ENCODE results near the gene DYSF. TPM values are rescaled to one million over a fixed set of nuclear protein-coding genes. Genes with fewer than 3 reads are reported as not detected.

The DYSF gene
- polyA plus RNA-seq, 1 donor (not counting 4 experiments of a cell fraction or from before 2014, with no cell fraction given) = 8.2 TPM

GRCh38 chr2:71540818-71541217, 87.5 kb downstream of the DYSF start:
- no peak overlapping the region for H3K4me3 ChIP-seq (ENCODE audit: control insufficient read depth in 2 of 3, extremely low read depth in 1 of 3, insufficient read depth in 2 of 3, low read depth in 1 of 3, low read length in 3 of 3)
- no peaks in the 10 kb centered on the region for H3K79me2 ChIP-seq (ENCODE audit: control insufficient read depth, insufficient read depth, low read length)
- no peak overlapping the region for H3K4me2 ChIP-seq (ENCODE audit: control insufficient read depth, extremely low read depth, insufficient read depth, low read depth, low read length)
- no peak for TF ChIP-seq EZH2 (IDR thresholded peaks at IDR 0.05; ENCODE audit: low read length)
- TF ChIP-seq, protein P1, sequence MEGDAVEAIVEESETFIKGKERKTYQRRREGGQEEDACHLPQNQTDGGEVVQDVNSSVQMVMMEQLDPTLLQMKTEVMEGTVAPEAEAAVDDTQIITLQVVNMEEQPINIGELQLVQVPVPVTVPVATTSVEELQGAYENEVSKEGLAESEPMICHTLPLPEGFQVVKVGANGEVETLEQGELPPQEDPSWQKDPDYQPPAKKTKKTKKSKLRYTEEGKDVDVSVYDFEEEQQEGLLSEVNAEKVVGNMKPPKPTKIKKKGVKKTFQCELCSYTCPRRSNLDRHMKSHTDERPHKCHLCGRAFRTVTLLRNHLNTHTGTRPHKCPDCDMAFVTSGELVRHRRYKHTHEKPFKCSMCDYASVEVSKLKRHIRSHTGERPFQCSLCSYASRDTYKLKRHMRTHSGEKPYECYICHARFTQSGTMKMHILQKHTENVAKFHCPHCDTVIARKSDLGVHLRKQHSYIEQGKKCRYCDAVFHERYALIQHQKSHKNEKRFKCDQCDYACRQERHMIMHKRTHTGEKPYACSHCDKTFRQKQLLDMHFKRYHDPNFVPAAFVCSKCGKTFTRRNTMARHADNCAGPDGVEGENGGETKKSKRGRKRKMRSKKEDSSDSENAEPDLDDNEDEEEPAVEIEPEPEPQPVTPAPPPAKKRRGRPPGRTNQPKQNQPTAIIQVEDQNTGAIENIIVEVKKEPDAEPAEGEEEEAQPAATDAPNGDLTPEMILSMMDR (optimal IDR thresholded peaks at IDR 0.05 in 1 of 3, IDR thresholded peaks at IDR 0.05 in 1 of 3, conservative IDR thresholded peaks at IDR 0.05 in 1 of 3; ENCODE audit: extremely low read depth in 1 of 3, insufficient read depth in 2 of 3, low read length in 3 of 3) = no peak
- no peak overlapping the region for H3K9ac ChIP-seq (ENCODE audit: control insufficient read depth, extremely low read depth, insufficient read depth, low read length)
- no peaks in the 10 kb centered on the region for H3K36me3 ChIP-seq (ENCODE audit: control insufficient read depth in 2 of 2, extremely low read depth in 1 of 2, insufficient read depth in 2 of 2, low read length in 2 of 2)
- no peak overlapping the region for H3K27ac ChIP-seq (ENCODE audit: control insufficient read depth, insufficient read depth, low read length)
- H2AFZ ChIP-seq (ENCODE audit: control insufficient read depth, low read length) = no peak overlapping the region
- no peak for DNase-seq (ENCODE audit: low read depth, low spot score)
- dilution Hi-C loops (cut with MboI; ENCODE audit: extremely low pct_ligation_motif_present, low sequenced_read_pairs) = no loop called here
- no peak for FAIRE-seq
- no peaks in the 10 kb centered on the region for H3K9me1 ChIP-seq (ENCODE audit: control insufficient read depth, extremely low read depth, insufficient read depth, low read length)
- H3K4me1 ChIP-seq (ENCODE audit: control insufficient read depth, extremely low read depth, insufficient read depth, low read length) = peaks cover 21% of the 10 kb centered on the region
- no peaks in the 10 kb centered on the region for H3K9me3 ChIP-seq (ENCODE audit: control insufficient read depth, low read depth, low read length)
- no peaks in the 10 kb centered on the region for H3K27me3 ChIP-seq (ENCODE audit: control insufficient read depth, extremely low read depth, insufficient read depth, low read length)
- H4K20me1 ChIP-seq (ENCODE audit: control insufficient read depth, extremely low read depth, insufficient read depth, low read length) = no peaks in the 10 kb centered on the region

DNA sequence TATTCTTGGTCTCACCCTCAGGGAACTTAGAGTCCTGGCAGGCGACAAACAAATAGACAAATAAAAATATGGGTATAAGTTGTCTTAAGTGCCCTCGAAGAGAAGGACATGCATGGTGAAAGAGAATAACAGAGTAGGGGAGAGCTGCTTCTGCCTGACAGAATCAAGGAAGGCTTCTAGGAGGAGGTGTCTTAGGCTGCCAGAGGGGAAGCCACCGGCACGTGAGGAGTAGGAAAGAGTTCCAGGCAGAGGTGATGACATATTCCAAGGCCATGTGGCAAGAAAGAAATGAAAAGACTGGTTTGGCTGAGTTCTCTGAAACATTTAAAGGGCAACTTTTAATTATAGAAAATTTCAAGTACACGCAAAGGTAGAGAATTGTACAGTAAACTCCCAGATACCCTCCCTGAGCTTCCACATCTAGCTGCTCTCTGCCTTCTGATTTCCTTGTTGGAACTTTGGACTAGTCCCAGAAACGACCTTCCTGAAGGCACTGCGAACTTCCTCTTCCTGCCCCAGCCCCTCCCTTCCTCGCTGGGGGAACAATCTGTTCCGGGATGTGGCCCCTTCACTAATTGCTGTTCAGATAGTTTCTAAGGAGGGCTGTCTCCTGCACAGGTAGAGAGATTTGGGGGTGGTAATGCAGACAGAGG, 91.7 kb downstream of the DYSF start:
- DNase-seq (ENCODE audit: low read depth, low spot score) (no peak), FAIRE-seq (no peak)
- Histone ChIP-seq H4K20me1 (ENCODE audit: control insufficient read depth, extremely low read depth, insufficient read depth, low read length) (no peaks in the 10 kb centered on the region), H3K79me2 (ENCODE audit: control insufficient read depth, insufficient read depth, low read length) (no peaks in the 10 kb centered on the region), H3K27me3 (ENCODE audit: control insufficient read depth, extremely low read depth, insufficient read depth, low read length) (peaks cover 3% of the 10 kb centered on the region), H2AFZ (ENCODE audit: control insufficient read depth, low read length) (peak overlapping the region; percentile 46), H3K9me3 (ENCODE audit: control insufficient read depth, low read depth, low read length) (no peaks in the 10 kb centered on the region), H3K4me2 (ENCODE audit: control insufficient read depth, extremely low read depth, insufficient read depth, low read depth, low read length) (peak overlapping the region; percentile 61), H3K36me3 (ENCODE audit: control insufficient read depth in 2 of 2, extremely low read depth in 1 of 2, insufficient read depth in 2 of 2, low read length in 2 of 2) (no peaks in the 10 kb centered on the region), H3K4me1 (ENCODE audit: control insufficient read depth, extremely low read depth, insufficient read depth, low read length) (peaks cover 9% of the 10 kb centered on the region), H3K27ac (ENCODE audit: control insufficient read depth, insufficient read depth, low read length) (no peak overlapping the region), H3K9me1 (ENCODE audit: control insufficient read depth, extremely low read depth, insufficient read depth, low read length) (no peaks in the 10 kb centered on the region), H3K4me3 (ENCODE audit: control insufficient read depth in 2 of 3, extremely low read depth in 1 of 3, insufficient read depth in 2 of 3, low read depth in 1 of 3, low read length in 3 of 3) (peak overlapping the region in 1 of 3 experiments; percentile 29), H3K9ac (ENCODE audit: control insufficient read depth, extremely low read depth, insufficient read depth, low read length) (no peak overlapping the region)
- TF ChIP-seq EZH2 (IDR thresholded peaks at IDR 0.05; ENCODE audit: low read length) = no peak
- TF ChIP-seq, protein P1 (optimal IDR thresholded peaks at IDR 0.05 in 1 of 3, IDR thresholded peaks at IDR 0.05 in 1 of 3, conservative IDR thresholded peaks at IDR 0.05 in 1 of 3; ENCODE audit: extremely low read depth in 1 of 3, insufficient read depth in 2 of 3, low read length in 3 of 3) = no peak
- dilution Hi-C loops (cut with MboI; ENCODE audit: extremely low pct_ligation_motif_present, low sequenced_read_pairs) = no loop called here

Data from keratinocyte (primary cell).